Mesothelial cell of epicardium (in vitro differentiated cells): ENCODE data around the gene DNAJC18. TPM values are rescaled to one million over a fixed set of nuclear protein-coding genes. Genes with fewer than 3 reads are reported as not detected.

Experiments
- DNase-seq, 2 experiments: peaks; one replicate each; pipeline ENCODE4 v3.0.0; 2021; ENCODE audit warnings: low spot score in 2 of 2; ENCODE audit not compliant: unreplicated experiment in 2 of 2
- H3K27ac Mint-ChIP-seq: 2 replicates; pipeline ENCODE4 v1.8.0; 2021; ENCODE audit warnings: mixed read lengths
- H3K27me3 Mint-ChIP-seq: 2 replicates; pipeline ENCODE4 v1.8.0; 2021; ENCODE audit warnings: low read depth, mixed read lengths
- H3K36me3 Mint-ChIP-seq: 2 replicates; pipeline ENCODE4 v1.8.0; 2021; ENCODE audit warnings: mixed read lengths
- H3K4me1 Mint-ChIP-seq: 2 replicates; pipeline ENCODE4 v1.8.0; 2021; ENCODE audit warnings: mixed read lengths
- H3K4me3 Mint-ChIP-seq: 2 replicates; pipeline ENCODE4 v1.8.0; 2021; ENCODE audit warnings: mild to moderate bottlenecking, moderate library complexity, mixed read lengths
- H3K9me3 Mint-ChIP-seq: 2 replicates; pipeline ENCODE4 v1.8.0; 2021; ENCODE audit warnings: mixed read lengths
- total RNA-seq: library from RNA; stranded (reverse); gene quantifications from 3 replicates; pipeline ENCODE4 v1.2.1, GENCODE V29; 2021
- TF ChIP-seq, protein P1 (sequence below): fragments of 200-600 bp; sonication (generic); IDR thresholded peaks from one replicate; pipeline ENCODE4 v1.5.0; 2021; ENCODE audit warnings: antibody characterized with exemption; ENCODE audit not compliant: unreplicated experiment

DNAJC18 gene
- total RNA-seq, 1 donor from 2014 or later = 25.2 TPM

- no peak overlapping the region for H3K27ac Mint-ChIP-seq
- no peak for DNase-seq
- TF ChIP-seq, protein P1, sequence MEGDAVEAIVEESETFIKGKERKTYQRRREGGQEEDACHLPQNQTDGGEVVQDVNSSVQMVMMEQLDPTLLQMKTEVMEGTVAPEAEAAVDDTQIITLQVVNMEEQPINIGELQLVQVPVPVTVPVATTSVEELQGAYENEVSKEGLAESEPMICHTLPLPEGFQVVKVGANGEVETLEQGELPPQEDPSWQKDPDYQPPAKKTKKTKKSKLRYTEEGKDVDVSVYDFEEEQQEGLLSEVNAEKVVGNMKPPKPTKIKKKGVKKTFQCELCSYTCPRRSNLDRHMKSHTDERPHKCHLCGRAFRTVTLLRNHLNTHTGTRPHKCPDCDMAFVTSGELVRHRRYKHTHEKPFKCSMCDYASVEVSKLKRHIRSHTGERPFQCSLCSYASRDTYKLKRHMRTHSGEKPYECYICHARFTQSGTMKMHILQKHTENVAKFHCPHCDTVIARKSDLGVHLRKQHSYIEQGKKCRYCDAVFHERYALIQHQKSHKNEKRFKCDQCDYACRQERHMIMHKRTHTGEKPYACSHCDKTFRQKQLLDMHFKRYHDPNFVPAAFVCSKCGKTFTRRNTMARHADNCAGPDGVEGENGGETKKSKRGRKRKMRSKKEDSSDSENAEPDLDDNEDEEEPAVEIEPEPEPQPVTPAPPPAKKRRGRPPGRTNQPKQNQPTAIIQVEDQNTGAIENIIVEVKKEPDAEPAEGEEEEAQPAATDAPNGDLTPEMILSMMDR = no peak
- no peaks in the 10 kb centered on the region for H3K4me1 Mint-ChIP-seq
- H3K9me3 Mint-ChIP-seq = no peaks in the 10 kb centered on the region
- H3K36me3 Mint-ChIP-seq = peaks cover 23% of the 10 kb centered on the region
- no peaks in the 10 kb centered on the region for H3K27me3 Mint-ChIP-seq
- H3K4me3 Mint-ChIP-seq = no peak overlapping the region
Observed at GRCh38 chr5:139415869-139416268, 23.5 kb downstream of the DNAJC18 start.

GRCh38 chr5:139415221-139415861, 24.0 kb downstream of the DNAJC18 start:
- Mint-ChIP-seq H3K27me3 (no peaks in the 10 kb centered on the region), H3K4me1 (no peaks in the 10 kb centered on the region)
- TF ChIP-seq, protein P1 = no peak

DNA sequence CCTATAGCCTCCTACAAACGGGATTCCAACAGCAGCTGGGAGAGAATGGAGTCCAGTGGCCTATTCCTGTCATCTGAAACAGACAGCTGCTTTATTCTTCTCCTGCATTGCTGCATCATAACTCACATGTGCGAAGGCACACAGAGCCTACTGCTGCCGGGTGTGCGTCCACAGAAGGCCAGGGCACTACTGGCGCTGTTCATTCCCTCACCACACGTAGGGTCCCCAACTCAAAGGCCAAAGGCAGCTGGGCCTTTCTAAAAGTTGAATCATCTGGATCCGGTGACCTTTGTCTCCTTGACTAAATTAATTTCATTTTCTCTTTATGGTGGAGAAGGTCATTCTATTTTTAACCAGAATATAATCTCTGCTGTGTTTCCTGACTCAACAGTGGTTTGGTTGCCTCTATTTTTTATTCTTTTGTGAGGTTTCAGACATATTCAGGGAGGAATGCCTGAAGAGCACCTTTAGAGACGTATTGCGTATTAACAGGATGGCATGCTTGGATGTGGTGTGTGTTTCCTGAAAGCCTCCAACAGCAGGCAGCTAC, 24.7 kb downstream of the DNAJC18 start:
- H3K27ac Mint-ChIP-seq = no peak overlapping the region
- no peaks in the 10 kb centered on the region for H3K27me3 Mint-ChIP-seq
- no peaks in the 10 kb centered on the region for H3K9me3 Mint-ChIP-seq
- H3K36me3 Mint-ChIP-seq = peaks cover 15% of the 10 kb centered on the region
- no peaks in the 10 kb centered on the region for H3K4me1 Mint-ChIP-seq
- H3K4me3 Mint-ChIP-seq = no peak overlapping the region
- TF ChIP-seq, protein P1 = no peak
- no peak for DNase-seq

More at GRCh38 chr5:139415221-139415861, 24.0 kb downstream of the DNAJC18 start:
- H3K9me3 Mint-ChIP-seq = no peaks in the 10 kb centered on the region
- H3K4me3 Mint-ChIP-seq = no peak overlapping the region
- H3K27ac Mint-ChIP-seq = no peak overlapping the region
- H3K36me3 Mint-ChIP-seq = peaks cover 20% of the 10 kb centered on the region
- no peak for DNase-seq

GRCh38 chr5:139413963-139414362, 25.4 kb downstream of the DNAJC18 start:
- Mint-ChIP-seq H3K9me3 (no peaks in the 10 kb centered on the region), H3K27ac (no peak overlapping the region), H3K36me3 (peaks cover 11% of the 10 kb centered on the region), H3K4me1 (no peaks in the 10 kb centered on the region), H3K27me3 (no peaks in the 10 kb centered on the region), H3K4me3 (no peak overlapping the region)
- TF ChIP-seq, protein P1 = no peak
- no peak for DNase-seq

DNA sequence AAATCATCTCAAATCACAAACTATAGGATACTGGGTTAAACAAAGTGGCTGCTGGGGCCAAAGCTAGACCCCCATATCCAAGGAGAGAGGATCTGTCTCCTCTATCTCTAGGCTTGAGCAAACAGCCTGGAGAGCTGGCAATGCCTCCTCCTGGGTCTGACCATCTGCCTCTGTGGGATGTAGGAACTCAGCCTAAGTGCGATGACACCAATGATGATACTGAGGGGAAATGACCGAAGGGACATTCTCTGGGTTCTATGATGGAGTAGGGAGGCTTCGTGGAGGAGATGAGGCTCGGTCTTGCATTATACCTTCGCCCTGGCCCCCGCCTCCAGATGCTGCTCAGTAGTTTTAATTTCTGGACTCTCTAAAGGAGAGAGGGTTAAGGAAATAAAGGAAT, 26.2 kb downstream of the DNAJC18 start:
- no peaks in the 10 kb centered on the region for H3K27me3 Mint-ChIP-seq
- DNase-seq = no peak
- H3K36me3 Mint-ChIP-seq = peaks cover 4% of the 10 kb centered on the region
- TF ChIP-seq, protein P1 = no peak
- H3K4me3 Mint-ChIP-seq = no peak overlapping the region
- no peaks in the 10 kb centered on the region for H3K9me3 Mint-ChIP-seq
- no peak overlapping the region for H3K27ac Mint-ChIP-seq
- no peaks in the 10 kb centered on the region for H3K4me1 Mint-ChIP-seq
